GM19467 (cell line): ENCODE data around the gene TAS2R40.

ENCODE experiments used
- ATAC-seq: cut with Tn5 transposase; IDR thresholded peaks from one replicate; pipeline ENCODE4 v1.9.1; 2021; ENCODE audit warnings: mild to moderate bottlenecking, moderate library complexity; ENCODE audit not compliant: unreplicated experiment

Gene TAS2R40

GRCh38 chr7:143222782-143223181 lies 945 bp downstream of the TAS2R40 start:
- ATAC-seq, result no peak

- no peak for ATAC-seq
Observed at GRCh38 chr7:143223784-143224183, 1.9 kb downstream of the TAS2R40 start.

GRCh38 chr7:143225047-143225446 lies 3.2 kb downstream of the TAS2R40 start:
- ATAC-seq, result no peak

GRCh38 chr7:143227806-143228205 lies 6.0 kb downstream of the TAS2R40 start:
- no peak for ATAC-seq

GRCh38 chr7:143229054-143229790 lies 7.4 kb downstream of the TAS2R40 start:
- no peak for ATAC-seq

- no peak for ATAC-seq
Observed at GRCh38 chr7:143230602-143231457, 9.0 kb downstream of the TAS2R40 start.

GRCh38 chr7:143233816-143234532 lies 12.1 kb downstream of the TAS2R40 start:
- ATAC-seq, result no peak

- no peak for ATAC-seq
Observed at GRCh38 chr7:143234533-143234875, 12.7 kb downstream of the TAS2R40 start.

- no peak for ATAC-seq
Observed at GRCh38 chr7:143235561-143235960, 13.7 kb downstream of the TAS2R40 start.

- no peak for ATAC-seq
Observed at GRCh38 chr7:143236408-143236990, 14.7 kb downstream of the TAS2R40 start.

GRCh38 chr7:143237366-143237765 lies 15.5 kb downstream of the TAS2R40 start:
- ATAC-seq, result no peak

- no peak for ATAC-seq
Observed at GRCh38 chr7:143238289-143238980, 16.6 kb downstream of the TAS2R40 start.

GRCh38 chr7:143239813-143240212 lies 18.0 kb downstream of the TAS2R40 start:
- ATAC-seq, result no peak

GRCh38 chr7:143240291-143241168 lies 18.7 kb downstream of the TAS2R40 start:
- peak; percentile 98 for ATAC-seq

GRCh38 chr7:143242306-143242705 lies 20.5 kb downstream of the TAS2R40 start:
- no peak for ATAC-seq

- no peak for ATAC-seq
Observed at GRCh38 chr7:143243111-143243510, 21.3 kb downstream of the TAS2R40 start.

GRCh38 chr7:143243614-143244013 lies 21.8 kb downstream of the TAS2R40 start:
- ATAC-seq, result no peak

GRCh38 chr7:143244321-143244720 lies 22.5 kb downstream of the TAS2R40 start:
- no peak for ATAC-seq

GRCh38 chr7:143245123-143245522 lies 23.3 kb downstream of the TAS2R40 start:
- ATAC-seq, result no peak

GRCh38 chr7:143247372-143247771 lies 25.5 kb downstream of the TAS2R40 start:
- ATAC-seq, result no peak
